Esophagus muscularis mucosa (tissue), 4 donors: ENCODE measurements around the gene SLCO3A1. TPM values are rescaled to one million over a fixed set of nuclear protein-coding genes. Genes with fewer than 3 reads are reported as not detected.

Experiments used
- DNase-seq: peaks from one replicate; pipeline ENCODE4 v3.0.0-alpha.2; 2017; ENCODE audit errors: extremely low spot score
- H3K27ac ChIP-seq, 4 donors: fragments of 200-600 bp; sonication (generic); replicated peaks in 1 of 4; 1 replicate in 3 of 4; 2 replicates in 1 of 4; pipeline ENCODE4 v1.5.1; 2016 to 2019; ENCODE audit warnings: mild to moderate bottlenecking in 1 of 4
- H3K27me3 ChIP-seq, 4 donors: fragments of 200-600 bp; sonication (generic); one replicate each; pipeline versions ENCODE4 v1.5.1 to v1.6.0; 2016 to 2019
- H3K36me3 ChIP-seq, 4 donors: fragments of 200-600 bp; sonication (generic); one replicate each; pipeline ENCODE4 v1.5.1; 2016 to 2019
- H3K4me1 ChIP-seq, 4 donors: fragments of 200-600 bp; sonication (generic); one replicate each; pipeline ENCODE4 v1.5.1; 2016 to 2019
- H3K4me3 ChIP-seq, 4 donors: fragments of 200-600 bp; sonication (generic); 1 replicate in 2 of 4; 2 replicates in 2 of 4; pipeline ENCODE4 v1.5.1; 2016 to 2019; ENCODE audit warnings: mild to moderate bottlenecking in 4 of 4, moderate library complexity in 1 of 4
- H3K9me3 ChIP-seq, 4 donors: fragments of 200-600 bp; sonication (generic); 1 replicate in 3 of 4; 2 replicates in 1 of 4; pipeline ENCODE4 v1.5.1; 2016 to 2019
- EP300 ChIP-seq: sonication (generic); formaldehyde crosslinking; IDR thresholded peaks from one replicate; pipeline ENCODE4 v1.6.1; 2017; ENCODE audit warnings: antibody characterized with exemption
- POLR2A ChIP-seq: fragments of 450-650 bp; IDR thresholded peaks from one replicate; pipeline ENCODE4 v1.6.1; 2017; ENCODE audit warnings: antibody characterized with exemption, moderate library complexity, mild to moderate bottlenecking, low read depth
- POLR2AphosphoS5 ChIP-seq, 2 donors: sonication (generic); formaldehyde crosslinking; IDR thresholded peaks; one replicate each; pipeline ENCODE4 v1.6.1; 2017; ENCODE audit warnings: antibody characterized with exemption in 2 of 2
- WGBS: methylation state at CpG from one replicate; pipeline ENCODE4 v1.1.5; 2018; 5-methylcytosine and 5-hydroxymethylcytosine counted together
- intact Hi-C: fragments of 100-400 bp; cut with DNase I; formaldehyde crosslinking; loops from one replicate; pipeline ENCODE4 v1.15.1; 2023
- total RNA-seq, 4 donors: library from RNA; depleted of rRNA; stranded (reverse); fragments of >200 nt; gene quantifications; one replicate each; pipeline versions ENCODE4 v1.1.0 to v1.2.1, GENCODE V29; 2016
- TF ChIP-seq, protein P1 (sequence below), 3 experiments: fragments of 200-600 bp in 2 of 3; fragments of 450-650 bp in 1 of 3; sonication (generic) in 2 of 3; IDR thresholded peaks; one replicate each; pipeline ENCODE4 v1.5.1; 2017 to 2019; ENCODE audit warnings: antibody characterized with exemption in 3 of 3, mild to moderate bottlenecking in 2 of 3, moderate library complexity in 1 of 3

The SLCO3A1 gene
- total RNA-seq, 4 donors from 2014 or later = 5.6 to 17.5 (median 12.3) TPM

DNA sequence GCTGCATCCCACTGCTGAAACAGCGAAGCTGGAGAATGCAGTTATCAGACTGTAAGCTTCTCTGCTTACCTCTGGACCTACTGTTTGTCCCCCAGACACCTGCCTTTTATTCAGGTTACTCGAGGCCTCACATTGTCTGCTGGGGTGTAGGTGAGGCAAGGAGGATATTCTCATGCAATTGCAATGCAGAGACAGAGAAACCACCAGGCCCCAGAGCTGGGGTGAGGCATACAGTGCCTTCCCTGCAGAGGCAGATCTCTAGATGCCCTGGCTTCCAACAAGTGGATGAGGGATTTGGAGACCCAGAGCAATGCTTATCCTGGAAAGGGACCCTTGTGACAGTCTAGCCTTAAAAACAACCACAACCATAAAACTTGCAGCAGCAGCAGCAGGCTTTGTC is 276.7 kb downstream of the SLCO3A1 start:
- DNase-seq = no peak
- no peaks in the 10 kb centered on the region for H3K9me3 ChIP-seq
- no peaks in the 10 kb centered on the region for H3K27me3 ChIP-seq
- H3K27ac ChIP-seq = no peak overlapping the region
- H3K36me3 ChIP-seq = peaks cover 11 to 66% (median 57%) of the 10 kb centered on the region in 4 donors
- H3K4me1 ChIP-seq = no peaks in the 10 kb centered on the region
- H3K4me3 ChIP-seq = no peak overlapping the region
- WGBS = 81% methylated on average over 2 of the region's 2 CpGs
- no peak for TF ChIP-seq EP300
- no peak for TF ChIP-seq POLR2AphosphoS5 (IDR thresholded peaks at IDR 0.05)
- no peak for TF ChIP-seq POLR2A
- TF ChIP-seq, protein P1, sequence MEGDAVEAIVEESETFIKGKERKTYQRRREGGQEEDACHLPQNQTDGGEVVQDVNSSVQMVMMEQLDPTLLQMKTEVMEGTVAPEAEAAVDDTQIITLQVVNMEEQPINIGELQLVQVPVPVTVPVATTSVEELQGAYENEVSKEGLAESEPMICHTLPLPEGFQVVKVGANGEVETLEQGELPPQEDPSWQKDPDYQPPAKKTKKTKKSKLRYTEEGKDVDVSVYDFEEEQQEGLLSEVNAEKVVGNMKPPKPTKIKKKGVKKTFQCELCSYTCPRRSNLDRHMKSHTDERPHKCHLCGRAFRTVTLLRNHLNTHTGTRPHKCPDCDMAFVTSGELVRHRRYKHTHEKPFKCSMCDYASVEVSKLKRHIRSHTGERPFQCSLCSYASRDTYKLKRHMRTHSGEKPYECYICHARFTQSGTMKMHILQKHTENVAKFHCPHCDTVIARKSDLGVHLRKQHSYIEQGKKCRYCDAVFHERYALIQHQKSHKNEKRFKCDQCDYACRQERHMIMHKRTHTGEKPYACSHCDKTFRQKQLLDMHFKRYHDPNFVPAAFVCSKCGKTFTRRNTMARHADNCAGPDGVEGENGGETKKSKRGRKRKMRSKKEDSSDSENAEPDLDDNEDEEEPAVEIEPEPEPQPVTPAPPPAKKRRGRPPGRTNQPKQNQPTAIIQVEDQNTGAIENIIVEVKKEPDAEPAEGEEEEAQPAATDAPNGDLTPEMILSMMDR (IDR thresholded peaks at IDR 0.05) = no peak
- intact Hi-C loops = no loop called here

DNA sequence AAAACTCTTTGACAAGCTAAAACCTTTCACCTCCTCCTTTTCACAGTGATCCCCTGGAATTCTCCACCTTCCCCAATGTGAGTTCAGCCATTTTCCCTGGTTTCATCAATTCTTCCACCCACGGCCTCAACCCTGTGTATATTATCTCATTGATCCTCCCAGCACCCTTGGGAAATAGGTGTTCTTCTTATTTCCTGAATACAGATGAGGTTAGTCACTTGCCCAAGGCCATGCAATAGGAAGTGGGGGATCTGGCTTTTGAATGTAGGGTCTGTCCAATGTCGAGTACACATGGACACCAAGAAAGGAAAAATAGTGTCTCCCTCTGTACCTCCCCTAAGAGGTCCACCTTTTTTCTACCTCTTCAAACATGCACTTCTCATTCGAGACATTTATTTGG is 277.4 kb downstream of the SLCO3A1 start:
- TF ChIP-seq POLR2AphosphoS5 (IDR thresholded peaks at IDR 0.05) = no peak
- TF ChIP-seq POLR2A = no peak
- TF ChIP-seq, protein P1 (IDR thresholded peaks at IDR 0.05) = no peak
- TF ChIP-seq EP300 = no peak
- no peaks in the 10 kb centered on the region for H3K9me3 ChIP-seq
- no peak overlapping the region for H3K4me3 ChIP-seq
- no peaks in the 10 kb centered on the region for H3K4me1 ChIP-seq
- peaks cover 11 to 67% (median 52%) of the 10 kb centered on the region in 4 donors for H3K36me3 ChIP-seq
- over 99% methylated on average over 3 of the region's 3 CpGs for WGBS
- H3K27me3 ChIP-seq = no peaks in the 10 kb centered on the region
- no peak overlapping the region for H3K27ac ChIP-seq
- intact Hi-C loops = no loop called here
- no peak for DNase-seq

DNA sequence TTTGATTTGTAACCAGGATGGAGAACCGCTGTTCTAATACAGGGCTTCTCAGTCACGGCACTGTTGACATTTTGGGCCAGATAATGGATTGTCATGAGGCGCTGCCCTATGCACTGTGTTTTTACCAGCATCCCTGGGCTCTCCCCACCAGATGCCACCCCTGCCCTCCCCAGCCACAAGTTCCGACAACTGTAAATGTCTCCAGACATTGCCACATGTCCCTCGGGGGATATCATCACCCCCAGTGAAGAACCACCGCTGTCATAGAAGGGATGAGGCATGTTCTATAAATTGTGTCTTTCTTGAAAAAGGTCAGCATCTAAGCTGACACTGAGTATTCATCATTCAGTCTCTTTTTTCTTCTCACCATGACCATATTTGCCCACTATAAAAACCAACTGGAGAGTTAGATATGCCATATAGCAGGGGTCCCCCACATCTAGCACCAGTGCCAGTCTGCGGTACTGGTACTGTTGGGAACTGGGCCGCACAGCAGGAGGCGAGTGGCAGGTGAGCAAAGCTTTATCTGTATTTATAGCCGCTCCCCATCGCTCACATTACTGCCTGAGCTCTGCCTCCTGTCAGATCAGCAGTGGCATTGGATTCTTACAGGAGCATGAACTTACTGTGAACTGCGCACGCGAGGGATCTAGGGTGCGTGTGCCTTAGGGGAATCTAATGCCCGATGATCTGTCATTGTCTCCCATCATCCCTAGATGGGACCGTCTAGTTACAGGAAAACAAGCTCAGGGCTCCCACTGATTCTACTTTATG is 279.7 kb downstream of the SLCO3A1 start:
- no peaks in the 10 kb centered on the region for H3K9me3 ChIP-seq
- WGBS = 96% methylated on average over 15 of the region's 17 CpGs
- H3K27ac ChIP-seq = no peak overlapping the region
- no peaks in the 10 kb centered on the region for H3K27me3 ChIP-seq
- no peaks in the 10 kb centered on the region for H3K4me1 ChIP-seq
- TF ChIP-seq POLR2AphosphoS5 (IDR thresholded peaks at IDR 0.05) (no peak), POLR2A (no peak), EP300 (no peak)
- TF ChIP-seq, protein P1 (IDR thresholded peaks at IDR 0.05) = no peak
- no peak for DNase-seq
- no peak overlapping the region for H3K4me3 ChIP-seq
- H3K36me3 ChIP-seq = peaks cover 0 to 47% (median 33%) of the 10 kb centered on the region in 4 donors
- intact Hi-C loops = no loop called here

- no peak overlapping the region for H3K27ac ChIP-seq
- H3K27me3 ChIP-seq = no peaks in the 10 kb centered on the region
- no peaks in the 10 kb centered on the region for H3K9me3 ChIP-seq
- H3K36me3 ChIP-seq = peaks cover 0 to 10% (median 2%) of the 10 kb centered on the region in 4 donors
- TF ChIP-seq POLR2AphosphoS5 (IDR thresholded peaks at IDR 0.05) (no peak), POLR2A (no peak), EP300 (no peak)
- TF ChIP-seq, protein P1 (IDR thresholded peaks at IDR 0.05) = no peak
- no peak for DNase-seq
- H3K4me1 ChIP-seq = no peaks in the 10 kb centered on the region
- intact Hi-C loops = no loop called here
- no peak overlapping the region for H3K4me3 ChIP-seq
- WGBS = 98% methylated on average over 5 of the region's 5 CpGs
Measured at GRCh38 chr15:92140796-92141195, 287.3 kb downstream of the SLCO3A1 start.
